NB4 (cell line): ENCODE data around the gene LRRC4C.

Source experiments
- MYC ChIP-seq: IDR thresholded peaks from 2 replicates; pipeline ENCODE4 v1.6.1; 2011; ENCODE audit warnings: low read depth, low read length
- POLR2A ChIP-seq: IDR thresholded peaks from 2 replicates; pipeline ENCODE4 v1.6.1; 2011; ENCODE audit warnings: mild to moderate bottlenecking; ENCODE audit not compliant: insufficient read length; ENCODE audit errors: extremely low read depth
- TF ChIP-seq, protein P1 (sequence below): IDR thresholded peaks from 2 replicates; pipeline ENCODE4 v1.6.1; 2011; ENCODE audit warnings: low read depth, low read length
- TF ChIP-seq, protein P2 (sequence below): IDR thresholded peaks from one replicate; pipeline ENCODE4 v1.5.1; 2012; ENCODE audit warnings: low read depth, low read length

DNA sequence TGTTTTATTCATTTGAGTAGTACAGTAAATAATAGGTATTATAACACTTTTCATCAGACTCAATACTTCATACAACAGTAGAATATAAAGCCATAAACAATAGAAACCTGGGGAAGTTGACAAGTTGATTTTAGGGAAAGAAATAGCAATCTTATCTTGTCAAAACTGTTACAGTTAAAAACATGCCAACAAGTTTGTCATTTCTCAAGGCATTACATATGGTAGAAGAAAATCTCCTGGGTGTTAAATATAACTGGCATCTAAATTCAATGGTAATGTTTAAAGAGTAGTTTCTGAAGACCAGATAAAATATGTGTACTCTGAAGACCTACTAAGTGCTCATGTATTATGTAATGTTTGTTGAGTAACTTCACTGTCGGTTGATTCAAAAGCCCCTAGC lies 75.1 kb downstream of the LRRC4C start:
- TF ChIP-seq, protein P1, sequence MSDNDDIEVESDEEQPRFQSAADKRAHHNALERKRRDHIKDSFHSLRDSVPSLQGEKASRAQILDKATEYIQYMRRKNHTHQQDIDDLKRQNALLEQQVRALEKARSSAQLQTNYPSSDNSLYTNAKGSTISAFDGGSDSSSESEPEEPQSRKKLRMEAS = no peak
- TF ChIP-seq, protein P2, sequence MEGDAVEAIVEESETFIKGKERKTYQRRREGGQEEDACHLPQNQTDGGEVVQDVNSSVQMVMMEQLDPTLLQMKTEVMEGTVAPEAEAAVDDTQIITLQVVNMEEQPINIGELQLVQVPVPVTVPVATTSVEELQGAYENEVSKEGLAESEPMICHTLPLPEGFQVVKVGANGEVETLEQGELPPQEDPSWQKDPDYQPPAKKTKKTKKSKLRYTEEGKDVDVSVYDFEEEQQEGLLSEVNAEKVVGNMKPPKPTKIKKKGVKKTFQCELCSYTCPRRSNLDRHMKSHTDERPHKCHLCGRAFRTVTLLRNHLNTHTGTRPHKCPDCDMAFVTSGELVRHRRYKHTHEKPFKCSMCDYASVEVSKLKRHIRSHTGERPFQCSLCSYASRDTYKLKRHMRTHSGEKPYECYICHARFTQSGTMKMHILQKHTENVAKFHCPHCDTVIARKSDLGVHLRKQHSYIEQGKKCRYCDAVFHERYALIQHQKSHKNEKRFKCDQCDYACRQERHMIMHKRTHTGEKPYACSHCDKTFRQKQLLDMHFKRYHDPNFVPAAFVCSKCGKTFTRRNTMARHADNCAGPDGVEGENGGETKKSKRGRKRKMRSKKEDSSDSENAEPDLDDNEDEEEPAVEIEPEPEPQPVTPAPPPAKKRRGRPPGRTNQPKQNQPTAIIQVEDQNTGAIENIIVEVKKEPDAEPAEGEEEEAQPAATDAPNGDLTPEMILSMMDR = no peak
- no peak for TF ChIP-seq MYC
- TF ChIP-seq POLR2A = no peak
